HUES64 (cell line): Measurements from ENCODE around the gene DNAJC27.

Experiments used
- H3K27ac ChIP-seq: 2 replicates; pipeline ENCODE4 v1.7.0; 2013; ENCODE audit warnings: low read depth, low read length, inconsistent platforms
- H3K27me3 ChIP-seq: 2 replicates; pipeline ENCODE4 v1.6.1; 2013; ENCODE audit warnings: mild to moderate bottlenecking, low read length; ENCODE audit not compliant: insufficient read depth
- H3K36me3 ChIP-seq: 2 replicates; pipeline ENCODE4 v1.6.1; 2013; ENCODE audit warnings: mild to moderate bottlenecking, low read length; ENCODE audit not compliant: insufficient read depth
- H3K4me1 ChIP-seq: 2 replicates; pipeline ENCODE4 v1.6.1; 2013; ENCODE audit warnings: mild to moderate bottlenecking, low read length, moderate library complexity; ENCODE audit not compliant: insufficient read depth
- H3K4me3 ChIP-seq: 2 replicates; pipeline ENCODE4 v1.5.1; 2013; ENCODE audit warnings: mild to moderate bottlenecking, low read length, moderate library complexity
- H3K9ac ChIP-seq: 2 replicates; pipeline ENCODE4 v1.6.1; 2013; ENCODE audit warnings: mild to moderate bottlenecking, low read depth, low read length
- H3K9me3 ChIP-seq: 2 replicates; pipeline ENCODE4 v1.6.1; 2013; ENCODE audit warnings: low read depth, low read length; ENCODE audit not compliant: insufficient read depth
- WGBS: fragments of 150-250, 120-280 bp; methylation state at CpG from one replicate; pipeline ENCODE4 v1.1.7; 2013; ENCODE audit warnings: missing lambda C conversion rate; 5-methylcytosine and 5-hydroxymethylcytosine counted together

The DNAJC27 gene

DNA sequence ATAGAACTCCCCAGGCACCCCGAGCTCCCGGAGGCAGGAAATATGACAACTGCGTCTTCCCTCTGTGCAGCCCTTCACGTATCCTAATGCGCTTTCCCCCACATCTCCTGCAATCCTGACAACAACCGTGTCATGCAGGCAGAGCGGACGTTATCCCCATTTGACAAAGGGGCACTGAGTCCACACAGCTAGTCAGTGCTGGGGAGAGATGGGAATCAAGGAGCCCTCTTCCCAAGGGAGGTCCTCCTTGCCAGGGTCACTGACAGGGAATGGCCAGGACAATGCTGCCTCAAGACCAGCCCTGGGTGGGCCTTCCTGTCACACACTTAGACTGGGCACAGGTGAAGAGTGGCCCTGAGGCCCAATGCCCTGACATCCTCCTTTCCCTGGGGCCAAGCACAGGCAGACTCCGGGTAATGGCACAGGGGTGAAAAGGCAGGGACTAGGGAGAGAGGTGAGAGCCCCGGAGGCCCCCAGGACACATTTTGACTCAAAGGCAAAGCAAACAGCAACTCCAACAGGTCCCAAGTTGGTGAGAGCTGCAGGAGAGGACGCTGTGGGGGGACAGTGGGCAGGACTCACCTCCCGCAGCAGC is 53.9 kb downstream of the DNAJC27 start:
- H3K9ac ChIP-seq, result no peak overlapping the region
- H3K4me1 ChIP-seq, result peaks cover 12% of the 10 kb centered on the region; the same call in 1 of the 2 replicates
- H3K36me3 ChIP-seq, result 0 out of 2 replicates have a peak, but pooled peaks cover 2% of the 10 kb centered on the region
- 94% methylated on average over 12 of the region's 12 CpGs for WGBS
- peaks cover 11% of the 10 kb centered on the region; the same call in 1 of the 2 replicates for H3K27me3 ChIP-seq
- H3K9me3 ChIP-seq, result no peaks in the 10 kb centered on the region
- no peak overlapping the region for H3K4me3 ChIP-seq
- H3K27ac ChIP-seq, result no peak overlapping the region

DNA sequence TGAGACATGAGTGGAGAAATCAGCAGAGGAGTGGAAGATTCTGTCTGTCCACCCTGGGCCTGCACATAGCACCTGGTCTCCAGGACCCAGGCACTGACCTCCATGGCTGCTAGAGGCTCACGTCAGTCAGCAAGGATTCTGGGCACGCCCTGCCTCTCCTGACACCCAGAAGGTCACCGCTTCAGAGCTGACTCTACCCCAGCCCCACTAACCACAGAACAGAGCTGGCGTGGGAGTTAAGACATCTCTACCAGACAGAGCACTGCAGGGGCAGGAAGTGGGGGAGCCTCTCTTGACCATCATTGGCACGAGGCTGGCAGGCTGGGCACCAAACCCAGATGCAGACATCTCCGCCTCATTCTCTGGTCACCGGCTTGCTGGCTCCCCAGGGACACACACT is 54.7 kb downstream of the DNAJC27 start:
- peaks cover 12% of the 10 kb centered on the region; the same call in 1 of the 2 replicates for H3K4me1 ChIP-seq
- no peak overlapping the region for H3K4me3 ChIP-seq
- 0 out of 2 replicates have a peak, but pooled peaks cover 4% of the 10 kb centered on the region for H3K36me3 ChIP-seq
- H3K9ac ChIP-seq, result no peak overlapping the region
- H3K27ac ChIP-seq, result no peak overlapping the region
- peaks cover 11% of the 10 kb centered on the region; the same call in 1 of the 2 replicates for H3K27me3 ChIP-seq
- no peaks in the 10 kb centered on the region for H3K9me3 ChIP-seq
- WGBS, result 93% methylated on average over 7 of the region's 7 CpGs

- peaks cover 8% of the 10 kb centered on the region; the same call in 1 of the 2 replicates for H3K27me3 ChIP-seq
- H3K9ac ChIP-seq, result no peak overlapping the region
- H3K4me1 ChIP-seq, result peaks cover 12% of the 10 kb centered on the region; the same call in 1 of the 2 replicates
- H3K36me3 ChIP-seq, result 0 out of 2 replicates have a peak, but pooled peaks cover 4% of the 10 kb centered on the region
- no peak overlapping the region for H3K4me3 ChIP-seq
- H3K9me3 ChIP-seq, result no peaks in the 10 kb centered on the region
- no peak overlapping the region for H3K27ac ChIP-seq
- 89% methylated on average over 4 of the region's 4 CpGs for WGBS
Measured at GRCh38 chr2:24915796-24916195, 56.0 kb downstream of the DNAJC27 start.

- Histone ChIP-seq H3K27ac (no peak overlapping the region), H3K4me1 (peaks cover 12% of the 10 kb centered on the region; the same call in 1 of the 2 replicates), H3K36me3 (peaks cover 8% of the 10 kb centered on the region; the same call in 1 of the 2 replicates), H3K9me3 (0 out of 2 replicates have a peak, but pooled peaks cover 2% of the 10 kb centered on the region), H3K4me3 (no peak overlapping the region), H3K9ac (no peak overlapping the region), H3K27me3 (peaks cover 6% of the 10 kb centered on the region; the same call in 1 of the 2 replicates)
- 92% methylated on average over 8 of the region's 8 CpGs for WGBS
Measured at GRCh38 chr2:24915175-24915574, 56.6 kb downstream of the DNAJC27 start.

DNA sequence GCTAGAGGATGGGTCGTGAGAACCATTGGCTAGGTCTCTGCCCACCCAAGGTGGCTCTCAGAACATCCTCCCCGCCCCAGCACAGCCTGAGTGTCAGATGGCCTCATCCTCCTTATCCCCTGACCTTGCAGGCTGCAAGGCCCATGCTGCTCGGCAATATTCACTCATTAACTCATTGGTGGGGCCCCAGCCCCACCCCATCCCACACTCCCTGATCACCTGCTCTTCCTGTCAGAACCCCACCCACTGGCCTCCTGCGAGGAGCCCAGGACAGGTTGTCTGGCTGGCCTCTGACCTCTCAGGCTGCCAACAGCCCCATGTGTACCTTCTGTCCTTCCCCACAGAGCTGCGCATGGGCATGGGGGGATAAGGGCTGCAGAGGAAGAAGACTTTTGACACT is 57.0 kb downstream of the DNAJC27 start:
- 0 out of 2 replicates have a peak, but pooled peaks cover 3% of the 10 kb centered on the region for H3K9me3 ChIP-seq
- no peak overlapping the region for H3K4me3 ChIP-seq
- WGBS, result 87% methylated on average over 4 of the region's 5 CpGs
- no peak overlapping the region for H3K9ac ChIP-seq
- peaks cover 10% of the 10 kb centered on the region; the same call in 1 of the 2 replicates for H3K36me3 ChIP-seq
- H3K4me1 ChIP-seq, result peaks cover 12% of the 10 kb centered on the region; the same call in 1 of the 2 replicates
- H3K27ac ChIP-seq, result no peak overlapping the region
- peaks cover 6% of the 10 kb centered on the region; the same call in 1 of the 2 replicates for H3K27me3 ChIP-seq

- Histone ChIP-seq H3K27me3 (peaks cover under 1% of the 10 kb centered on the region; the same call in 1 of the 2 replicates), H3K4me1 (peaks cover 8% of the 10 kb centered on the region; the same call in 1 of the 2 replicates), H3K36me3 (peaks cover 10% of the 10 kb centered on the region; the same call in 1 of the 2 replicates), H3K9me3 (0 out of 2 replicates have a peak, but pooled peaks cover 3% of the 10 kb centered on the region), H3K9ac (no peak overlapping the region), H3K27ac (no peak overlapping the region), H3K4me3 (no peak overlapping the region)
- 79% methylated on average over 9 of the region's 9 CpGs for WGBS
Measured at GRCh38 chr2:24913911-24914310, 57.8 kb downstream of the DNAJC27 start.

DNA sequence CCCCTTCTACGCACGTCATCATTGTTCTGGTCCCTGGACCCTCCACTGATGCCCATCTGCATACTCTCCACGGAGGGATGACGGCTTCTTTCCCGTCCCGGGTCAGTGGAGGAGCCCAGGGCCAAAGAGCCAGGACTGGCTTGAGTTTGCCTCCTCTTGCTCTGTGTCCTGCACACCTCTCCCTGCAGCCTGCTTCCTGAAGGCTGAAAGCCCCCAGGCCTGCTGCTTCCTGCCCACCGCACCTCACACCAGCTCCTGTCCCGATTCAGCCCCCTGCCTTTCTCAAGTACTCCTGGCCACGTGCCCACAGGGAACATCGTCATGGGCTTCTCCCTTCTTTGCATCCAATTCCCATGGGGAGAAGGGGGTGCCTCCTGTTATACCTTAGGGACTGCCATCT is 58.8 kb downstream of the DNAJC27 start:
- no peak overlapping the region for H3K27ac ChIP-seq
- H3K9me3 ChIP-seq, result 0 out of 2 replicates have a peak, but pooled peaks cover 3% of the 10 kb centered on the region
- no peaks in the 10 kb centered on the region for H3K27me3 ChIP-seq
- 88% methylated on average over 10 of the region's 10 CpGs for WGBS
- peaks cover 4% of the 10 kb centered on the region; the same call in 1 of the 2 replicates for H3K4me1 ChIP-seq
- H3K9ac ChIP-seq, result no peak overlapping the region
- peaks cover 10% of the 10 kb centered on the region; the same call in 1 of the 2 replicates for H3K36me3 ChIP-seq
- no peak overlapping the region for H3K4me3 ChIP-seq

DNA sequence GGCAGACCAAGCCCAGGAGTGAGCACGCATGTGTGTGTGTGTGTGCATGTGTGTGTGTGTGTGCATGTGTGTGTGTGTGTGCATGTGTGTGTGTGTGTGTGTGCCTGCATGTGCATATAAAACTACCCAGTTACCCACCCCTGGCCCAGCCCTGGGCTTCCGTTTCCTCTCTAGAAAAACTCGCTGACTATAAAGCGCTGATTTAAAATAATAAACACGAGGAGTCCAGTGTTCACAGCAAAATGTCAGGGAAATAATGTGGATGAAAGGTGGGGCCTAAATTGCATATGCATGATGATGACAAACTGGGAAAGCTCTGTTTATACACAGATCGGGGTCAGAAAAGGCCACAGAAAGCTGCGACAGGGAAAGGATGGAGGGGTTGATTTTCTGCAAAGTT is 59.2 kb downstream of the DNAJC27 start:
- H3K9ac ChIP-seq, result no peak overlapping the region
- peaks cover 10% of the 10 kb centered on the region; the same call in 1 of the 2 replicates for H3K36me3 ChIP-seq
- no peak overlapping the region for H3K27ac ChIP-seq
- no peaks in the 10 kb centered on the region for H3K27me3 ChIP-seq
- no peak overlapping the region for H3K4me3 ChIP-seq
- 0 out of 2 replicates have a peak, but pooled peaks cover 3% of the 10 kb centered on the region for H3K9me3 ChIP-seq
- WGBS, result 94% methylated on average over 7 of the region's 7 CpGs
- peaks cover 4% of the 10 kb centered on the region; the same call in 1 of the 2 replicates for H3K4me1 ChIP-seq

- Histone ChIP-seq H3K9ac (no peak overlapping the region), H3K27me3 (no peaks in the 10 kb centered on the region), H3K36me3 (peaks cover 10% of the 10 kb centered on the region; the same call in 1 of the 2 replicates), H3K4me1 (peaks cover 4% of the 10 kb centered on the region; the same call in 1 of the 2 replicates), H3K27ac (no peak overlapping the region), H3K9me3 (0 out of 2 replicates have a peak, but pooled peaks cover 3% of the 10 kb centered on the region), H3K4me3 (no peak overlapping the region)
- 95% methylated on average over 3 of the region's 3 CpGs for WGBS
Measured at GRCh38 chr2:24910245-24910644, 61.5 kb downstream of the DNAJC27 start.

GRCh38 chr2:24909555-24910177 is 62.1 kb downstream of the DNAJC27 start:
- Histone ChIP-seq H3K27me3 (no peaks in the 10 kb centered on the region), H3K9ac (no peak overlapping the region), H3K9me3 (0 out of 2 replicates have a peak, but pooled peaks cover 3% of the 10 kb centered on the region), H3K4me3 (no peak overlapping the region), H3K36me3 (peaks cover 10% of the 10 kb centered on the region; the same call in 1 of the 2 replicates), H3K27ac (no peak overlapping the region), H3K4me1 (peaks cover 4% of the 10 kb centered on the region; the same call in 1 of the 2 replicates)
- 94% methylated on average over 5 of the region's 5 CpGs for WGBS

DNA sequence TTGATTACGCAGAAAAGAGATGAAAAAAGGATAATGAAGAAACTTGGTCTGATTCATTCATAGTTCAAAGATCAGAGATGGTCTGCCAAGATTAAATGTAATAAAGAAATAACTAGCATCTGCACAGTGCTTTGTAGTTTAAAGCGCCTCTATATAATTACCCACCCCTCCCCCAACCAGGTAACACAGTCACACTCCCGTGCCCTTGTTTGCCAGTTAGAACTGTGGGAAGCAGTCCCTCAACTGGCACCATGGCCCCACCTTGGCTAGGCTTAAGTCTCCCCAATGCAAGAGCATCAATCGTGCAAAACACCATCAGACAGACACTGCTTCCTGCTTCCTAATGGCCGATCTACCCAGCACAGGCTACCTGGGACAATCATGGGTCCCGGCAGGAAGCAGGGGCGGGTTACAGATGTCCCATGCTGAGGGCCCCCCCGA is 63.3 kb downstream of the DNAJC27 start:
- no peak overlapping the region for H3K9ac ChIP-seq
- H3K36me3 ChIP-seq, result peaks cover 10% of the 10 kb centered on the region; the same call in 1 of the 2 replicates

More for the DNA sequence above, 63.3 kb downstream of the DNAJC27 start:
- peaks cover 1% of the 10 kb centered on the region; the same call in 1 of the 2 replicates for H3K4me1 ChIP-seq
- 88% methylated on average over 8 of the region's 8 CpGs for WGBS
- H3K27ac ChIP-seq, result no peak overlapping the region
- H3K27me3 ChIP-seq, result no peaks in the 10 kb centered on the region
- H3K4me3 ChIP-seq, result no peak overlapping the region
- H3K9me3 ChIP-seq, result 0 out of 2 replicates have a peak, but pooled peaks cover 3% of the 10 kb centered on the region
